Measurements from ENCODE around the gene LMF2.
A peak's percentile ranks its signal among the peaks of the same experiment; 100 is the strongest.

Gene LMF2

GRCh38 chr22:50469377-50470305, 37.9 kb downstream of the LMF2 start:
- Histone ChIP-seq H3K4me1 (ENCODE audit: control insufficient read depth, insufficient read depth, low read length) (peaks cover 23% of the 10 kb centered on the region), H3K36me3 (ENCODE audit: control insufficient read depth in 2 of 2, insufficient read depth in 1 of 2, low read length in 2 of 2) (peaks cover 4 to 78% of the 10 kb centered on the region in 2 experiments; a peak in 2 of 3 replicates), H3K9me3 (ENCODE audit: control insufficient read depth, insufficient read depth, low read depth, low read length) (no peaks in the 10 kb centered on the region), H3K4me3 (ENCODE audit: low read depth, low read length) (no peak overlapping the region), H3K27ac (ENCODE audit: extremely low read depth, low read depth, low read length) (peak overlapping the region; percentile 51; the same call in 1 of the 2 replicates)
- ChIA-PET POLR2A (interaction anchor here (0.5 to 2.1 kb wide), 11 partner anchors 9 to 103 kb away, joined by 3 to 9 read pairs (median 3); partner anchors contain the start of genes LMF2, NCAPH2 and SCO2), CTCF (interaction anchor here (1.1 to 3.3 kb wide), 4 partner anchors 13 to 93 kb away, joined by 3 to 18 read pairs (median 12); partner anchors contain the start of gene SCO2)
- TF ChIP-seq HOXC10 (CRISPR knock-in tag; IDR thresholded peaks at IDR 0.05): no peak
- TF ChIP-seq SP7 (tag by site-specific recombination; IDR thresholded peaks at IDR 0.05): peak; percentile 49
- no peak for TF ChIP-seq BCL11A (tag by site-specific recombination; IDR thresholded peaks at IDR 0.05; ENCODE audit: low read depth)
- no peak for TF ChIP-seq ZNF221 (tag by site-specific recombination; IDR thresholded peaks at IDR 0.05; ENCODE audit: borderline replicate concordance)
- TF ChIP-seq ZFP3 (tag by site-specific recombination; IDR thresholded peaks at IDR 0.05; ENCODE audit: low read depth): no peak
- TF ChIP-seq ZNF274 (IDR thresholded peaks at IDR 0.05; ENCODE audit: low read length): no peak
- no peak for TF ChIP-seq ZNF274 (tag by site-specific recombination; IDR thresholded peaks at IDR 0.05; ENCODE audit: borderline replicate concordance)
- no peak for TF ChIP-seq PBX3 (CRISPR knock-in tag; IDR thresholded peaks at IDR 0.05)
- no peak for TF ChIP-seq ZSCAN30 (tag by site-specific recombination; IDR thresholded peaks at IDR 0.05)
- no peak for TF ChIP-seq SCRT2 (tag by site-specific recombination; IDR thresholded peaks at IDR 0.05)
- TF ChIP-seq ZNF416 (tag by site-specific recombination; IDR thresholded peaks at IDR 0.05): no peak
- no peak for TF ChIP-seq ZBTB20 (tag by site-specific recombination; IDR thresholded peaks at IDR 0.05)
- peak; percentile 84 for TF ChIP-seq GLIS1 (tag by site-specific recombination; IDR thresholded peaks at IDR 0.05)
- TF ChIP-seq KLF1 (tag by site-specific recombination; IDR thresholded peaks at IDR 0.05): peak; percentile 99
- TF ChIP-seq ZNF398 (tag by site-specific recombination; IDR thresholded peaks at IDR 0.05): peak; percentile 15; the same call in 1 of the 2 replicates
- no peak for TF ChIP-seq ZSCAN18 (tag by site-specific recombination; IDR thresholded peaks at IDR 0.05)
- TF ChIP-seq ZNF10 (tag by site-specific recombination; IDR thresholded peaks at IDR 0.05): no peak
- no peak for TF ChIP-seq GLIS2 (tag by site-specific recombination; IDR thresholded peaks at IDR 0.05)
- TF ChIP-seq SCRT1 (tag by site-specific recombination; IDR thresholded peaks at IDR 0.05; ENCODE audit: borderline replicate concordance): no peak
- TF ChIP-seq ZNF501 (tag by site-specific recombination; IDR thresholded peaks at IDR 0.05): no peak
- TF ChIP-seq PRDM1 (tag by site-specific recombination; IDR thresholded peaks at IDR 0.05): no peak
- TF ChIP-seq ZNF350 (tag by site-specific recombination; IDR thresholded peaks at IDR 0.05): no peak
- no peak for TF ChIP-seq ZBTB21 (tag by site-specific recombination; IDR thresholded peaks at IDR 0.05)
- TF ChIP-seq ZNF24 (tag by site-specific recombination; IDR thresholded peaks at IDR 0.05): no peak
- TF ChIP-seq ZNF132 (tag by site-specific recombination; IDR thresholded peaks at IDR 0.05; ENCODE audit: borderline replicate concordance): no peak
- TF ChIP-seq OSR2 (tag by site-specific recombination; IDR thresholded peaks at IDR 0.05): no peak; the same call in 1 of the 2 replicates
- no peak for TF ChIP-seq ZNF510 (tag by site-specific recombination; IDR thresholded peaks at IDR 0.05; ENCODE audit: insufficient replicate concordance)
- TF ChIP-seq ZNF585B (tag by site-specific recombination; IDR thresholded peaks at IDR 0.05): no peak
- TF ChIP-seq ZSCAN4 (tag by site-specific recombination; IDR thresholded peaks at IDR 0.05): no peak
- no peak for TF ChIP-seq ZNF600 (tag by site-specific recombination; IDR thresholded peaks at IDR 0.05)
